GM10248 (cell line): ENCODE measurements around the gene LY9.

Source experiments
- CTCF ChIA-PET: fragments of 300-600 bp; sonication (Branson Sonifier 250); formaldehyde crosslinking; extraction: SDS; loops from one replicate; lab custom pipeline; 2021; ENCODE audit warnings: antibody characterized with exemption; lab: Yijun Ruan, JAX
- POLR2A ChIA-PET: fragments of 350-650 bp; sonication (Branson Sonifier 250); formaldehyde crosslinking; extraction: SDS; loops from one replicate; lab custom pipeline; 2020; ENCODE audit warnings: antibody characterized with exemption; lab: Yijun Ruan, JAX
- DNase-seq: peaks from one replicate; pipeline ENCODE4 v3.0.0; 2012; ENCODE audit errors: extremely low spot score
- TF ChIP-seq, protein P1 (sequence below): IDR thresholded peaks from 2 replicates; pipeline ENCODE4 v1.5.1; 2012; ENCODE audit warnings: mild to moderate bottlenecking, low read depth; ENCODE audit errors: extremely low read depth, missing control alignments, control extremely low read depth

LY9 gene

GRCh38 chr1:160834945-160835565 lies 39.1 kb downstream of the LY9 start:
- POLR2A ChIA-PET = no interaction called here
- peak; percentile 37 for DNase-seq
- TF ChIP-seq, protein P1, sequence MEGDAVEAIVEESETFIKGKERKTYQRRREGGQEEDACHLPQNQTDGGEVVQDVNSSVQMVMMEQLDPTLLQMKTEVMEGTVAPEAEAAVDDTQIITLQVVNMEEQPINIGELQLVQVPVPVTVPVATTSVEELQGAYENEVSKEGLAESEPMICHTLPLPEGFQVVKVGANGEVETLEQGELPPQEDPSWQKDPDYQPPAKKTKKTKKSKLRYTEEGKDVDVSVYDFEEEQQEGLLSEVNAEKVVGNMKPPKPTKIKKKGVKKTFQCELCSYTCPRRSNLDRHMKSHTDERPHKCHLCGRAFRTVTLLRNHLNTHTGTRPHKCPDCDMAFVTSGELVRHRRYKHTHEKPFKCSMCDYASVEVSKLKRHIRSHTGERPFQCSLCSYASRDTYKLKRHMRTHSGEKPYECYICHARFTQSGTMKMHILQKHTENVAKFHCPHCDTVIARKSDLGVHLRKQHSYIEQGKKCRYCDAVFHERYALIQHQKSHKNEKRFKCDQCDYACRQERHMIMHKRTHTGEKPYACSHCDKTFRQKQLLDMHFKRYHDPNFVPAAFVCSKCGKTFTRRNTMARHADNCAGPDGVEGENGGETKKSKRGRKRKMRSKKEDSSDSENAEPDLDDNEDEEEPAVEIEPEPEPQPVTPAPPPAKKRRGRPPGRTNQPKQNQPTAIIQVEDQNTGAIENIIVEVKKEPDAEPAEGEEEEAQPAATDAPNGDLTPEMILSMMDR = peak; percentile 63
- CTCF ChIA-PET = interaction anchor here (0.7 to 6.6 kb wide), 46 partner anchors 7 to 188 kb away, joined by 3 to 227 read pairs (median 6); partner anchors contain the start of genes CD244, ITLN1, ITLN2 and LY9

DNA sequence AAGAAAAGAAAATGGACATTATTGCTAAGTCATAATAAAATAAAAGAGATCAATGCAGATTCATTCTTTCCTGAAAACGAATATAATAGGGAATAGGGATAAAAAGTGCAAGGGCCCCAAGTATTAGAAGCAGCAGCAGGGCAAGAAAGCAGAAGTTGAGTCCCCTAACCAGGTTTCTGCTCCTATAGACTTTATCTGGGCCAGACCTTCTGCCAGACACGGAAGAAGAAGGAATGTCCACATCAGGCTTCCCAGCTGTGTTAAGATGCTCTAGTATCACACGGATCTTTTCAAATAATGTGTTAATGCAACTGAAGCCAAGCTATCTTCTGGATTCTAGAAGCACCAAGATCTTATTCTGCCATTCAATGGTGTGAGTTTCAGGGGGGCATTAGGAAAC lies 39.8 kb downstream of the LY9 start:
- CTCF ChIA-PET = interaction anchor here (0.8 to 6.6 kb wide), 41 partner anchors 8 to 189 kb away, joined by 3 to 227 read pairs (median 6); partner anchors contain the start of genes CD244, ITLN1, ITLN2 and LY9
- no peak for DNase-seq
- POLR2A ChIA-PET = no interaction called here
- TF ChIP-seq, protein P1 = no peak

DNA sequence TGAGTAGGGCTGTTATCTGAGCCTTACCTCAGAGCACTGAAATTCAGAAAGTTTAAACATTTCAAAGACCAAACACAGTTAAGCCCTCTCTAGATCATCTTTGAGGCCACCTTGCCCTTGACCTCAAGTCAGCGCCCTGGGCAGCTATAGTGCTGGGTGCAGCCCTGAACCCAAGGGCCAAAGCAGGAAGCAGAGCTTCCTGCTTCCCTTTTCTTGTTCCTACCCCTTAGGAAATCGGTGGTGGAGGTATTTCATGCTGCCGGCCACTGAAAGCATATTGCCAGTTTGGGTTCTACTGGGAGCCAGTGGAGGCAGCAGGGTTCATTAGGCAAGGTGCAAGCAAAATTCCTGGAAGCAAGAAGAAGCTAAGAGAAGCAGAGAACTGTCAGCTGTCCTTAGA lies 40.6 kb downstream of the LY9 start:
- ChIA-PET CTCF (interaction anchor here (0.9 to 6.6 kb wide), 33 partner anchors 10 to 751 kb away, joined by 3 to 227 read pairs (median 5); partner anchors contain the start of genes CD244, ITLN1, ITLN2 and LY9), POLR2A (no interaction called here)
- TF ChIP-seq, protein P1 = no peak
- DNase-seq = no peak

GRCh38 chr1:160836981-160837557 lies 41.1 kb downstream of the LY9 start:
- CTCF ChIA-PET = interaction anchor here (0.6 to 6.6 kb wide), 34 partner anchors 10 to 752 kb away, joined by 3 to 227 read pairs (median 4); partner anchors contain the start of genes CD244, ITLN1, ITLN2 and LY9
- POLR2A ChIA-PET = no interaction called here
- TF ChIP-seq, protein P1 = no peak
- DNase-seq = no peak

GRCh38 chr1:160837558-160838205 lies 41.7 kb downstream of the LY9 start:
- ChIA-PET POLR2A (no interaction called here), CTCF (interaction anchor here (0.6 to 6.6 kb wide), 23 partner anchors 9 to 752 kb away, joined by 3 to 227 read pairs (median 4); partner anchors contain the start of genes CD244, ITLN1, ITLN2 and LY9)
- TF ChIP-seq, protein P1 = peak; percentile 41
- peak; percentile 73 for DNase-seq

DNA sequence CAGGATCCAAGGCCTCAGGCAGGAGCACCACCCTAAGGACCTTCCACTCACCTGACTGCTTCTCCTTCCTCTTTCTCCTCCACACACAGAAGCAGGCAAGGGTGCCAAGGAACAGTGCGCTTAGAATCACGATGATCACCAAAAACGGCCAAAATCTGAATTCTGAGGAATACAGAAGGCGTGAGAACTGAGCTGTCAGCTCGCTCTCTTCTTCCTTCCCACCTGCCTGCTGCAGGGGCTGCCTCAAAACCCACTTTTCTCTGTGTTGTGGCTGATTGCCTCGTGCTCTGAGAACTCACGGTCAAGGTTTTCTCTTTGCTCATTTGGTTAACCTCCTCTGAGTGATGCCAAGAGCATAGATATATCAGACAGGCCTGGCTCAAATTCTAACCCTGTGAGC lies 42.9 kb downstream of the LY9 start:
- no peak for DNase-seq
- POLR2A ChIA-PET = no interaction called here
- TF ChIP-seq, protein P1 = no peak
- CTCF ChIA-PET = interaction anchor here (1.6 to 6.6 kb wide), 5 partner anchors 12 to 151 kb away, joined by 4 to 227 read pairs (median 13); partner anchors contain the start of genes CD244 and ITLN2
